Body of pancreas (tissue), 4 donors: ENCODE measurements around the gene ZBTB47. TPM values are rescaled to one million over a fixed set of nuclear protein-coding genes. Genes with fewer than 3 reads are reported as not detected.

ENCODE experiments used
- ATAC-seq: fragments of 150-250 bp; one replicate; pipeline ENCODE4 v1.9.1; 2016
- DNase-seq, 4 donors: peaks; one replicate each; pipeline ENCODE4 v3.0.0-alpha.2; 2019
- H3K27ac ChIP-seq, 4 donors: fragments of 200-600 bp; sonication (generic); 1 replicate in 3 of 4; 2 replicates in 1 of 4; pipeline versions ENCODE4 v1.5.1 to v1.6.1; 2016 to 2019; ENCODE audit warnings: mild to moderate bottlenecking in 1 of 4, mixed read lengths in 1 of 4, moderate library complexity in 1 of 4
- H3K27me3 ChIP-seq, 2 donors: fragments of 200-600 bp; sonication (generic); one replicate each; pipeline ENCODE4 v1.6.0; 2016; ENCODE audit warnings: mild to moderate bottlenecking in 1 of 2
- H3K36me3 ChIP-seq, 2 donors: fragments of 200-600 bp; sonication (generic); replicated peaks in 1 of 2; 2 replicates each; pipeline ENCODE4 v1.5.1; 2016; ENCODE audit warnings: low read depth in 2 of 2; ENCODE audit not compliant: insufficient read depth in 1 of 2
- H3K4me1 ChIP-seq: fragments of 200-600 bp; sonication (generic); one replicate; pipeline ENCODE4 v1.6.0; 2016
- H3K4me3 ChIP-seq, 2 donors: fragments of 200-600 bp; sonication (generic); 1 replicate in 1 of 2; 2 replicates in 1 of 2; pipeline ENCODE4 v1.5.1; 2016 to 2019
- H3K9me3 ChIP-seq, 3 donors: fragments of 200-600 bp; sonication (generic); 1 replicate in 2 of 3; 2 replicates in 1 of 3; pipeline ENCODE4 v1.5.1; 2016
- POLR2A ChIP-seq, 3 donors: fragments of 450-650 bp; IDR thresholded peaks; one replicate each; pipeline ENCODE4 v1.6.1; 2016; ENCODE audit warnings: antibody characterized with exemption in 3 of 3, mild to moderate bottlenecking in 2 of 3
- WGBS, 2 donors: methylation state at CpG; one replicate each; pipeline ENCODE4 v1.1.5; 2017; 5-methylcytosine and 5-hydroxymethylcytosine counted together
- intact Hi-C: fragments of 100-400 bp; cut with DNase I; formaldehyde crosslinking; loops from one replicate; pipeline ENCODE4 v1.15.1; 2023
- total RNA-seq, 2 donors: library from RNA; depleted of rRNA; stranded (reverse); fragments of >200 nt; gene quantifications; one replicate each; pipeline ENCODE4 v1.1.0, GENCODE V29; 2016
- TF ChIP-seq, protein P1 (sequence below), 7 experiments: fragments of 450-650 bp in 4 of 7; fragments of 200-600 bp in 3 of 7; sonication (generic) in 3 of 7; IDR thresholded peaks; one replicate each; pipeline ENCODE4 v1.5.1; 2016 to 2019; ENCODE audit warnings: antibody characterized with exemption in 7 of 7

Gene ZBTB47
- total RNA-seq, 2 donors from 2014 or later, result 19.7 to 20.4 TPM

DNA sequence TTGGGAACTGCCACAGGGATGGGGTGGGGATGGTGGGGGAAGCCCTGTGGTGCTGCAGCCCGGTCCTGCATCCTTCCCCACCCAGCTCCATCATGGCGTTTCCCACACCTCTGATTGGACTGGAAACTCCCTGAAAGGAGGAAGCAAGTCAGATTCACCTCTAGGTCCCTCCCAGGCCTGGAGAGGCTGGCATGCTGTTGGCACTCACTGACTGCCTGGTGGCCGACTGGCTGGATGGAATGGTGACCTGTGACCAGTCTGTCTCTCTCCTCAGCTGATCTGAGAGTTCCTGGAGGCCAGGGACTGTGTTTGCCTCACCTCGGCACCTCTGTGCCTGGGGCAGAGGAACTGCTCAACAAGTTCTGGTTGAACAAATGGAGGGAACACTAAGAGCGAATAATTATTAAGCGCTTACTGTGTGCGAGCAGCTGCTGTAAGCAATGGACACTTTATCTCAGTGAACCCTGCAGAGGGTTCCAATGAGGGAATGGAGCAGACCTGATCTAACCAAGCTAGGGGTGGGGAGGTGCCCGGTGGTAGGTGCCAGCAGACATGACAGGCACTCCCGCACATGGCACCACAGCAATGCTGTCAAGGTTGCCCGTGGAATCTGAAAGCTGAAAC lies 52.6 kb downstream of the ZBTB47 start:
- intact Hi-C loops, result no loop called here
- no peak overlapping the region for H3K27ac ChIP-seq
- H3K9me3 ChIP-seq, result no peaks in the 10 kb centered on the region
- H3K4me3 ChIP-seq, result no peak overlapping the region
- 69 to 83% methylated on average over 8 to 10 of the region's 10 CpGs for WGBS, 2 donors
- DNase-seq (no peak), ATAC-seq (no peak)
- H3K27me3 ChIP-seq, result no peaks in the 10 kb centered on the region
- TF ChIP-seq POLR2A (IDR thresholded peaks at IDR 0.05), result no peak
- TF ChIP-seq, protein P1, sequence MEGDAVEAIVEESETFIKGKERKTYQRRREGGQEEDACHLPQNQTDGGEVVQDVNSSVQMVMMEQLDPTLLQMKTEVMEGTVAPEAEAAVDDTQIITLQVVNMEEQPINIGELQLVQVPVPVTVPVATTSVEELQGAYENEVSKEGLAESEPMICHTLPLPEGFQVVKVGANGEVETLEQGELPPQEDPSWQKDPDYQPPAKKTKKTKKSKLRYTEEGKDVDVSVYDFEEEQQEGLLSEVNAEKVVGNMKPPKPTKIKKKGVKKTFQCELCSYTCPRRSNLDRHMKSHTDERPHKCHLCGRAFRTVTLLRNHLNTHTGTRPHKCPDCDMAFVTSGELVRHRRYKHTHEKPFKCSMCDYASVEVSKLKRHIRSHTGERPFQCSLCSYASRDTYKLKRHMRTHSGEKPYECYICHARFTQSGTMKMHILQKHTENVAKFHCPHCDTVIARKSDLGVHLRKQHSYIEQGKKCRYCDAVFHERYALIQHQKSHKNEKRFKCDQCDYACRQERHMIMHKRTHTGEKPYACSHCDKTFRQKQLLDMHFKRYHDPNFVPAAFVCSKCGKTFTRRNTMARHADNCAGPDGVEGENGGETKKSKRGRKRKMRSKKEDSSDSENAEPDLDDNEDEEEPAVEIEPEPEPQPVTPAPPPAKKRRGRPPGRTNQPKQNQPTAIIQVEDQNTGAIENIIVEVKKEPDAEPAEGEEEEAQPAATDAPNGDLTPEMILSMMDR (IDR thresholded peaks at IDR 0.05), result no peak
- H3K36me3 ChIP-seq, result no peaks in the 10 kb centered on the region
- H3K4me1 ChIP-seq, result no peaks in the 10 kb centered on the region

DNA sequence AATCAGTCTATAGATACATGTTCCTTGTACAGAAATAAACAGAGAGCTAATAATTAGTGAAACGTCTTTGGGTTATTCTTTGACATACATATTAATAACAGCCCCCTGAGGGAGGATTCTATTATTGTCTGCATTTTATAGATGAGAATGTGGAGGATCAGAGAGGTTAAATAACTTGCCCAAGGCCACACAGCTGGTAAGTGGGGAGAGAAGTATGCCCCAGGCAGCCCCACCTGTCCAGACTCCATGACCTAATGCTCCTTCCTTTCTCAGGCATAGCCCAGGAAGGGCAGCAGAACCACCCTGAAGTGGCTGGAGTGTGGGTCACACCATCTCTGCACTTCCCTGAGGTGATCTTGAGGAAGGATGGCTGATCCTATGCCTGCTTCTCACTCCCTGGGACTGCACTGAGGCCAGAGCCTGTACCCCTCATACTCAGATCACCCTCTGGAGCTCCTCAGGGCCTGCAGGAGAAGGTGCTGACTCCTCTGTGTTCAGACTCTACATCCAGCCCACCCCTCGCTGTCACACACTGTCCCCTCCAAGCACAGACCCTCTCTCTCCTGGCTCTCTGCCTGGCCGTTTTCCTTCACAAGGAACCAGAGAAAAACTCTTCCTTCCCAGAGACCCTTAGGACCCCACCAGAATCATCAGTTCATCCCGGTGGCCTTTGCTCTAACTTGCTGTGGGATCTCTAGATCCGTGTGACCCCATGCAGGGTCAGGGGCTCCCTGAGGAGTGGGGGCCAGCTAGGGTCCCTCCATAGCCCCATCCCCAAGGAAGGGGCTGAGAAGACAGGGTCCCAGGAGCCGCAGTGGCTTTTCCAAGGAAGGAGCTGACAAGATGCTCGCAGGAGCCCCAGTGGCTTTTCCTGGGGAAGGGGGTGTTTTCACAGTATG lies 53.5 kb downstream of the ZBTB47 start:
- no peak overlapping the region for H3K27ac ChIP-seq
- no peak for ATAC-seq
- intact Hi-C loops, result no loop called here
- no peaks in the 10 kb centered on the region for H3K9me3 ChIP-seq
- no peaks in the 10 kb centered on the region for H3K27me3 ChIP-seq
- no peaks in the 10 kb centered on the region for H3K4me1 ChIP-seq
- TF ChIP-seq POLR2A (IDR thresholded peaks at IDR 0.05), result no peak
- TF ChIP-seq, protein P1 (IDR thresholded peaks at IDR 0.05), result no peak
- peak in 1 of 4 donors; percentile 1 for DNase-seq
- no peaks in the 10 kb centered on the region for H3K36me3 ChIP-seq
- no peak overlapping the region for H3K4me3 ChIP-seq
- WGBS, 2 donors, result 64 to 69% methylated on average over 7 of the region's 7 CpGs

DNA sequence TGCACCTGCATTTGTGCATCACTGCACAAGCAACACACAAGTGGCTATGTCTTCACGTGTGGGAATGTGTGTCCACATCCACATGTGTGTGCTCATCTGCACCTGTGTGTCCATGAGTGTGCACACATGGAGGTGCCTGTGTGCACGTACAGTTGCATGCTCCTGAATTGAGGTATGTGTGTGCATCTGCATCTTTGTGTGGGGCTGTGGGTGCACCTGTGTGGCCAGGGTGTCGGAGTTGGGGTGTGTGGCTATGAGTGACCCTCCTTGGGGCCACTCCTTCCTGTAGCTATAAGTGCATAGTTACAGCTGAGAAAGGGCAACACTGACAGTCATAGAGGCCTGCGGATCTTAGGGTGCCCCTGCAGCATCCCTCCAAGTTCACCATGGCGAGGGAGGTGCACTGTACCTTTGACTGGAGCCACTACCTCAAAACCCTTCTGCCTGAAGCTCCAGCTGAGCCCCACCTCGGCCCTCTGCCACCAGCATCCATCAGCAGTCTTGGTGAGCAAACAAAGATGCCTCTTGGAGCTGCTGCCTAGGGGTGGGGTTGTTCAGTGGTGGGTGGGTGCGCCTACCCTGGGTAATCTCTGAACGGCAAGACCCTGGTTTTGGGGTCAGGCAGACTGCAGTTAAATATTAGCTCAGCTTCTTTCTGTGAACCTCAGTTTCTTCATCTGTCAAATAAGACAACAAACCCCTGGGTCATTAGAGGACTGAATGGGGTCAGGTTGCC lies 54.3 kb downstream of the ZBTB47 start:
- WGBS, 2 donors, result 60 to 65% methylated on average over 6 to 8 of the region's 8 CpGs
- ATAC-seq, result no peak

DNA sequence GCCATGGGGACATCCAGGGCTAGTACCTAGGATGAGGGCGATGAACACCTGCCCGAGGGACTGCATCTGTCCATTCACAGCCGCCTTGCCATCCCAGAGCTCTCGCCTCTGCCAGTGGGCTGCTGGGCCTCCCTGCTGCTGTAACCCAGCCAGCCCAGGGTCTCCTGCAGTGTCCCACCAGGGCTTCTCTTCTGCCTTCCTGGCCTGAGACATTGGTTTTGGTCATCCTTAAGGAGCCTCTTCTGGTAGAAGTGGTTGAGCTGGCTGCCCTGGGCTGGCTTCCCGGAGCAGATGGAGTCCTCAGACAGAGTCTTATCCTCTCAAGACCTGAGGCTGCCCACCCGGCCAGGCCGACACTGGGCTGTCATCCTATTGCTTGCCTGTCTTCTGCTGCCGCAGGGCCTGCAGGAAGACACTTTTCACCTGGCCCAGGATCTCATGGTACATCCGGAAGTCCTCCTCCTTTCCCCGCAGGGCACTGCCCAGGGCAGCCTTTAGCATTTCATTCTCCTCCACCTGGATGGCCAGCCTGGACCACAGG lies 55.2 kb downstream of the ZBTB47 start:
- intact Hi-C loops, result no loop called here
- no peak for ATAC-seq
- DNase-seq, result peak in 1 of 4 donors; percentile 9

More for the DNA sequence above, 54.3 kb downstream of the ZBTB47 start:
- Histone ChIP-seq H3K27me3 (no peaks in the 10 kb centered on the region), H3K27ac (no peak overlapping the region), H3K4me3 (no peak overlapping the region), H3K36me3 (no peaks in the 10 kb centered on the region), H3K9me3 (no peaks in the 10 kb centered on the region), H3K4me1 (no peaks in the 10 kb centered on the region)
- DNase-seq, result peak in 1 of 4 donors; percentile 4
- intact Hi-C loops, result no loop called here
- no peak for TF ChIP-seq POLR2A (IDR thresholded peaks at IDR 0.05)
- TF ChIP-seq, protein P1 (IDR thresholded peaks at IDR 0.05), result no peak

More for the DNA sequence above, 55.2 kb downstream of the ZBTB47 start:
- no peaks in the 10 kb centered on the region for H3K9me3 ChIP-seq
- 78 to 89% methylated on average over 6 to 10 of the region's 10 CpGs for WGBS, 2 donors
- H3K4me3 ChIP-seq, result no peak overlapping the region
- no peak for TF ChIP-seq POLR2A (IDR thresholded peaks at IDR 0.05)
- TF ChIP-seq, protein P1 (IDR thresholded peaks at IDR 0.05), result no peak
- no peaks in the 10 kb centered on the region for H3K4me1 ChIP-seq
- no peak overlapping the region for H3K27ac ChIP-seq
- H3K36me3 ChIP-seq, result no peaks in the 10 kb centered on the region
- no peaks in the 10 kb centered on the region for H3K27me3 ChIP-seq
